Astrocyte of the cerebellum (primary cell): Measurements from ENCODE around the gene SEMA5A.

ENCODE experiments used
- DNase-seq: peaks from one replicate; pipeline ENCODE4 v3.0.0-alpha.2; 2011; ENCODE audit warnings: low read depth
- H3K4me3 ChIP-seq: 2 replicates; pipeline ENCODE4 v1.5.1; 2011; ENCODE audit warnings: mild to moderate bottlenecking, low read depth, low read length, moderate library complexity
- in situ Hi-C: cut with HindIII; loops from 2 replicates; pipeline ENCODE4 v1.10.0; 2017; ENCODE audit warnings: low sequenced_read_pairs
- TF ChIP-seq, protein P1 (sequence below): IDR thresholded peaks from 2 replicates; pipeline ENCODE4 v1.5.1; 2012; ENCODE audit warnings: low read length, low read depth, moderate library complexity, mild to moderate bottlenecking; ENCODE audit errors: missing control alignments

The SEMA5A gene

DNA sequence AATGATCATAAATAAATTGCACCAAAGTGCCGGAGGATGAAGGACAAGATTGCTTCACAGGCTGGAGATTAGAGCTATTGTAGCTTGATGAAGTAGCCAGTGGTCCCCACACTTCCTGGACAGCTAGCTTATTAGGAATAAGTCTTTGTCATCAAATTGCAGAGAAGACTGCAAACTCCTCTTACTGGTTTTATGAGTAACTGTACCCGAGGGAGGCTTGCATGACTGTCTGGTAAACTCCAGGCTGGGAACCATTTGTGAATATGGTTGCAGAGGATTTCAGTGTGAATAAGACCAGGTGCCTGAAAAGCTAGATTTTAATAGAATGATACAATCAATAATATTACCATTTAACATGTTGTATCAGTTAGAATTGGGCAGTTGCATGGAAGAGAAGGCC is 36.5 kb upstream of the SEMA5A start:
- DNase-seq = no peak
- no peak overlapping the region for H3K4me3 ChIP-seq
- TF ChIP-seq, protein P1, sequence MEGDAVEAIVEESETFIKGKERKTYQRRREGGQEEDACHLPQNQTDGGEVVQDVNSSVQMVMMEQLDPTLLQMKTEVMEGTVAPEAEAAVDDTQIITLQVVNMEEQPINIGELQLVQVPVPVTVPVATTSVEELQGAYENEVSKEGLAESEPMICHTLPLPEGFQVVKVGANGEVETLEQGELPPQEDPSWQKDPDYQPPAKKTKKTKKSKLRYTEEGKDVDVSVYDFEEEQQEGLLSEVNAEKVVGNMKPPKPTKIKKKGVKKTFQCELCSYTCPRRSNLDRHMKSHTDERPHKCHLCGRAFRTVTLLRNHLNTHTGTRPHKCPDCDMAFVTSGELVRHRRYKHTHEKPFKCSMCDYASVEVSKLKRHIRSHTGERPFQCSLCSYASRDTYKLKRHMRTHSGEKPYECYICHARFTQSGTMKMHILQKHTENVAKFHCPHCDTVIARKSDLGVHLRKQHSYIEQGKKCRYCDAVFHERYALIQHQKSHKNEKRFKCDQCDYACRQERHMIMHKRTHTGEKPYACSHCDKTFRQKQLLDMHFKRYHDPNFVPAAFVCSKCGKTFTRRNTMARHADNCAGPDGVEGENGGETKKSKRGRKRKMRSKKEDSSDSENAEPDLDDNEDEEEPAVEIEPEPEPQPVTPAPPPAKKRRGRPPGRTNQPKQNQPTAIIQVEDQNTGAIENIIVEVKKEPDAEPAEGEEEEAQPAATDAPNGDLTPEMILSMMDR = no peak
- in situ Hi-C loops = no loop called here

- TF ChIP-seq, protein P1 = no peak
- H3K4me3 ChIP-seq = no peak overlapping the region
- in situ Hi-C loops = no loop called here
- DNase-seq = no peak
Observed at GRCh38 chr5:9573796-9574195, 27.9 kb upstream of the SEMA5A start.

DNA sequence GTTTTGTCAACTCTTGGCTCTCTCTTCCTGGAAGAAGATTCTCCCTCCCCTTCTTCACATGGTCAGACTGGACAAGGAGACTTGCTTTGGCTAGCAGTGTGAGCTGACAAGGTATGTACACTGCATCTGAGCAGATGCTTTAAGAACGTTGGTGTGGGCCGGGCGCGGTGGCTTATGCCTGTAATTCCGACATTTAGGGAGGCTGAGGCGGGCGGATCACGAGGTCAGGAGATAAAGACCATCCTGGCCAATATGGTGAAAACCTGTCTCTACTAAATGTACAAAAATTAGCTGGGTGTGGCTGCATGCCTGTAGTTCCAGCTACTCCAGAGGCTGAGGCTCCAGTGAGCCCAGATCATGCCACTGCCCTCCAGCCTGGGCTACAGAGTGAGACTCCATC is 26.4 kb upstream of the SEMA5A start:
- no peak for DNase-seq
- in situ Hi-C loops = no loop called here
- no peak overlapping the region for H3K4me3 ChIP-seq
- TF ChIP-seq, protein P1 = no peak

- DNase-seq = no peak
- in situ Hi-C loops = no loop called here
- TF ChIP-seq, protein P1 = no peak
- no peak overlapping the region for H3K4me3 ChIP-seq
Observed at GRCh38 chr5:9570876-9571275, 25.0 kb upstream of the SEMA5A start.

- in situ Hi-C loops = no loop called here
- TF ChIP-seq, protein P1 = no peak
- H3K4me3 ChIP-seq = no peak overlapping the region
- DNase-seq = no peak
Observed at GRCh38 chr5:9567039-9567438, 21.2 kb upstream of the SEMA5A start.

DNA sequence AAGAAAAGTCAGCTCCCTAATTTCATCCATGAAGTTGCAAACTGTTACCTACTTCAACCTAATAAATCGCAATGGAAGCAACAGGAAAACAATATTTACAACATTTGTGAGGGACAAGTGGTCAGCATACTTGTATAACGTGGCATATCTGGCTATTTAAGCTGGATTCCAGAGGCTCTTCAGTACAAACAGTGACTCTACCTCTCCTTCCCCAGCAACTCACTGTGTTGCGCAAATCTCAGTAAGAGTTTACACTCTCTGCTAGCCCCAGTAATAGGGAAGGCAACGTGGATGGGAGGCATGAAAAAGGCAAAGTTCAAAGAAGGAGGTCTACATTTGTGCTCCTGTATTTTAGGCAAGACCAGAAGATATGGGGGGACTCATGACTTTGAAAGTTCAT is 18.9 kb upstream of the SEMA5A start:
- TF ChIP-seq, protein P1 = no peak
- DNase-seq = no peak
- in situ Hi-C loops = no loop called here

GRCh38 chr5:9562141-9562540 is 16.3 kb upstream of the SEMA5A start:
- DNase-seq = no peak
- TF ChIP-seq, protein P1 = no peak
- in situ Hi-C loops = no loop called here
- H3K4me3 ChIP-seq = no peak overlapping the region

More for the DNA sequence above, 18.9 kb upstream of the SEMA5A start:
- H3K4me3 ChIP-seq = no peak overlapping the region
